ENCODE data around the gene ZMYM5.
"Not testable (repeated sequence)": the region's sequence is repeated elsewhere in the genome, so short reads cannot be mapped to it uniquely, and the experiment has no call there.

The ZMYM5 gene

GRCh38 chr13:19863323-19864023 lies at the start of gene ZMYM5:
ZMYM5 (minus strand) TSS chr13:19863649; CDS start chr13:19852180, 11,469 bp downstream.
- DNase-seq: peak; percentile 96

- no peak for DNase-seq
Observed at GRCh38 chr13:19910336-19911072, 47.1 kb upstream of the ZMYM5 start.

- DNase-seq: no peak
Observed at GRCh38 chr13:19908350-19908986, 45.0 kb upstream of the ZMYM5 start.

- DNase-seq: not testable (repeated sequence)
Observed at GRCh38 chr13:19905487-19906195, 42.2 kb upstream of the ZMYM5 start.

GRCh38 chr13:19890030-19890429 lies 26.6 kb upstream of the ZMYM5 start:
- DNase-seq: no peak

- no peak for DNase-seq
Observed at GRCh38 chr13:19888799-19889198, 25.4 kb upstream of the ZMYM5 start.

GRCh38 chr13:19882231-19882630 lies 18.8 kb upstream of the ZMYM5 start:
- DNase-seq: no peak

- no peak for DNase-seq
Observed at GRCh38 chr13:19881641-19882040, 18.2 kb upstream of the ZMYM5 start.

GRCh38 chr13:19864746-19865309 lies 1.4 kb upstream of the ZMYM5 start:
- peak; percentile 72 for DNase-seq

- peak; percentile 67 for DNase-seq
Observed at GRCh38 chr13:19864024-19864745, 736 bp upstream of the ZMYM5 start.

- DNase-seq: peak; percentile 58
Observed at GRCh38 chr13:19862481-19863313, 752 bp downstream of the ZMYM5 start.

GRCh38 chr13:19861762-19862161 lies 1.7 kb downstream of the ZMYM5 start:
- no peak for DNase-seq

GRCh38 chr13:19860884-19861655 lies 2.4 kb downstream of the ZMYM5 start:
- no peak for DNase-seq

- not testable (repeated sequence) for DNase-seq
Observed at GRCh38 chr13:19857637-19858036, 5.8 kb downstream of the ZMYM5 start.

GRCh38 chr13:19852766-19853165 lies 10.7 kb downstream of the ZMYM5 start:
- no peak for DNase-seq

GRCh38 chr13:19845758-19846157 lies 17.7 kb downstream of the ZMYM5 start:
- DNase-seq: no peak

- DNase-seq: no peak
Observed at GRCh38 chr13:19838865-19839275, 24.6 kb downstream of the ZMYM5 start.

- no peak for DNase-seq
Observed at GRCh38 chr13:19836472-19836871, 27.0 kb downstream of the ZMYM5 start.

- DNase-seq: no peak
Observed at GRCh38 chr13:19834704-19835103, 28.7 kb downstream of the ZMYM5 start.

- DNase-seq: no peak
Observed at GRCh38 chr13:19822673-19823072, 40.8 kb downstream of the ZMYM5 start.
